Measurements from ENCODE around the gene EEIG1.

EEIG1 gene

DNA sequence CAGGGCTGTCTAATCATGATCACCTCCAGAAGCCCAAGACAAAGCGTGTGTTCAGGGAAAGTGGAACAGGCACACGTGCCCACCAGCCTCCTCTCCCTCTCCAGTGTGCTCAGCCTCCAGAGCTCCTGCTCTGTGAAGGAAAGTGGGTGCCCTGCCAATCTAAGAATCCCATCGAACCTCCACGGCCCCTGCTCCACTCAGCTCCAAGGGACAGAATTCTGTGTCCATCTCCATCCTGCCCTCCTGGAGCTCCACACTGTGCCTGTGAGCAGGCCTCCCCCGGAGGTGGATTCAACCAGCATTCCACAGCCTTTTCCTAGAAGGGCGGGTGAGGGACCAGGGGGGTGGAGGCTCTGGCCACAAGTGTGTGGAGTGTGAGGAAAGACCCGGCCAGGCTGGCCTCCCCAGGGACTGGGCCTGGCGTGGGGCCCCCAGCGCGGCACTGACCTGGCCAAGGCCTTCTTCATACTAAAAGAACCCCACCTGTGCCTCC lies 6.0 kb downstream of the EEIG1 start:
- no peak for DNase-seq (ENCODE audit: low read depth)

DNA sequence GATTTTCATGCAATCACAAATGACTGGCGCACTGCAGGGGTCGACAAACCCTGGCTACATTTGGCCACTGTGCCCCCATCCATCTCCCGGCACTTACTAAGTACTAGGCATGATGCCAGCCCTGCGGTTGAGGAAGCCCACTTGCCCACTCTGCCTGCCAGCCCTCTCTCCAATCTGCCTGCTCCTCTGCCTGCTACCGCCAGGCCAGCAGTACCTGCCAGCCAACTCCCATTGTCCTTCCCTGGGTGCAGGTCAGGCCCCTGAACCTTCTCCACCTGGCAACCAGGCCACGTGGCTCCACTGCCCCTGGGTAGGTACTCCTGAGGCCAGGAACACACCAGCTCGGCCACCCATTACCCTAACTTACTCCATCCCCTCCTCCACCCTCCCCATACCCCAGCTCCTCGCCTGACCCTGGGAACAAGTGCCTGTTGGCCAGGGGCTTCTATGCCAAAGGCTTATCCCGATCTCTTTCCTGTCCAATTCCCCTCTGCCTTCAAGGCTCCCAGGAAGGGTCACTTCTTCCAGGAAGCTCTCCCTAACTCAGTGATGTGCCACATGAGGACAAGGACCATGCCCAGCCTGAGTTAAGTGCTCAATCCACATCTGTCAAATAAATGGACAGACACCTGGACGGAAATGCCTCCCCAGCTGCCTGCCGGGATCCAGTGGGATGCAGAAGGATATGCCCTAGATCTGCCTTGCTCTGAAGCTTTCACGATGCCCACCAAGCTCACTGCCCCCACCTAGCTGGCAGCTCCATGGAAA lies 6.6 kb downstream of the EEIG1 start:
- DNase-seq (ENCODE audit: low read depth): no peak

DNA sequence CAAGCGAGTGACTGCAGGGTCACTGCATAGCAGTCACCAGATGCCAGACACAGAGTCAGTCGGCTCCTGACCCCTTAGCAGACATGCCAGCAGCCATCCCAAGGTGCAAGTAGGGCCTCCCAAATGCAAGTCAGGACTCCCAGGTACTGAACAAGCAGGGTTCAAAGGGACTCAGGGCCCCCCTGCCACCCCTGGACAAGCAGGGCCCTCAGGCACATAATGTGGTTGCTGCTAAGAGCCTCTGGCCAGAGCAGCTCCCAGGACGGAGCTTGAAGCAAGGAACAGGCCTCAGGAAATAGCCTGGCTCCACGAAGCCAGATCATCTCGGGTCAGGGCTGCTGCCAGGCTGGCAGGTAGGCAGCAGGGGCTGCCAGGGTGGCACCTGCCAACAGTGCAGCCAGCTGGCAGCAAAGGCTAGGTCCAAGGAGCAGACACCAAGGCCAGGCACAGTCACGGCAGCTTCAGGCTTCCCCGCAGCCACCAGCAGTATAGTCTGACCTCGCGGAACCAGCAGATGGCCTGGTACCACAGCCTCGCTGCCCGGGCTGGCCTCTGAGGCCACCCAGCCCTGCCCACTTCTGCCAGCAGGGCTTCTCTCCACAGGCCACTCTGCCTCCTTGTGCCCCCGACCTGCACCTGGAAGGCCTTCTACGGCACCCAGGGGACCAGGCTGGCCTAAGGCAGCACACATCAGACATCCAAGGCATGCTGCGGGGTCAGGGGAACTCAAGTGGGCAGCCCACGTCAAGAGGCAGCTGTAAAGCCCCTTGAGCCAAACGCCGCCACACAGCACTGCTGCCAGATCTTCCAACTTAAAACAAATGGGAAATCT lies 7.4 kb downstream of the EEIG1 start:
- DNase-seq (ENCODE audit: low read depth): no peak

DNA sequence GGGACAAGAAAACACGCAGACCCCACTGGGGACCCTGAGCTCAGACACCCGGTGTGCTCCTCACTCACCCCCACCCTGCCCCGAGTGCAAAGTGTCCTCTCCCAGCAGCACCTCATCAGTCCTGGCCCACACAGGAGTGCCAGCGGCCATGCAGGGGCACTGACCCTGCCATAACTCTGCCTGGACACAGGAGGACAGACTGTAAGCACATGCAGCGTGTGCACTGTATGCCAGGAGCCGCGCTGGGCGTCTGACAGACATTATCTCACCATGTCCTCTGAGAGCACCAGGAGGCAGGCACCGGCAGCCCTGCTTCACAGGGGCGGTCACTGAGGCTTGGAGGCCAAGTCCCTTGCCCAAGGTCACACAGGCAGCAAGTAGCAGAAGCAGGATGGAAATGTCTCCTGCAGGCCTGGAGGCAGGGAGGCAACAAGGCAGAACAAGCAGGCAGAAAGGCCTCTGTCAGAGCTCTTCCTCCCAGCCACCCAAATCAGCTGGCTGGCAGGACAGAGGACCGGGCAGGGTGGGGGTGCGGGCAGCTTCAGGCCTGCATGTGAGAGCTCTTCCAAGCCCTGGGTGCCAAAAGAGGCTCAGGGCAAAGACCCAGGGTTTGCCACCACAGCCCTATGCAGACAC lies 8.4 kb downstream of the EEIG1 start:
- no peak for DNase-seq (ENCODE audit: low read depth)

DNA sequence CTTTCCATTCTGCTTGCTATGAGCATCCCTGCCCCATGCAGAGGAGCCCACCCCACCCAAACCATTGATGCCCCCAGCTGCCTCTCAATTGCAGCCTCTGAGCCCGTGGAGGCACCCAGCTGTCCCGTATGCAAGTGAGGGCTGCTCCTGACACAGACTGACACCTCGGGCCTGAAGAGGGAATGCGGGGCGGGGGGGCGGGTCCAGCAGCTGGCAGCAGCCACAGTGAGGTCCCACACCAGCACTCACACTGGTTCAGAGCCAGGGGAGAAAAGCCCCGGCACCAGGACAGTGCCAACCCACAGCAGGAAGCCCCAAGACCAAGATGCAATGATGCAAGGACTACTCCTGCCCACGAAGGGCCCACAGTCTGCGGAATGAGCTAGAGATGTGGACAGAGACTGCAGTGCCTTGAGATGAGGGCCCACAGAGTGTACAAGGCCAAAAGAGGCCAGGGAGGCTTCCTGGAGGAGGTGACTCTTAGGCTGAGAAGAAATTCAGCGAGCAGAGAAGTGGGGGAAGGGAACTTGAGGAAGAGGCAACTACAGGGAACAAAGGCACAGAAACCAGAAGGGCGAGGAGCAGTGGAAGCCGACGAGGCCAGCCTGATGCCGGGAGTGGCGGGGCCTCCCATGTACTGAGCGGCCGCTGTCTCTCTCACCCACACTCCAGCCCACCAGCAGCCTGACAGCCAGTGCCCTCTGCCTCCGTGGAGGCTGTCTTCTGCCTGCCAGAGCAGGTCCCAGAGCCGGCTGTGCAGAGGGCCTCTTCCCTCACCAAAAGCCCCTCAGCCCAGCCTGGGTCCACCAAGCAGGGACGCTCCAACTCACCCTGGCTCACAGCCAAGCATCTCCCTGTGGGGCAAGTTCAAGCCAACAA lies 9.2 kb downstream of the EEIG1 start:
- DNase-seq (ENCODE audit: low read depth): no peak

DNA sequence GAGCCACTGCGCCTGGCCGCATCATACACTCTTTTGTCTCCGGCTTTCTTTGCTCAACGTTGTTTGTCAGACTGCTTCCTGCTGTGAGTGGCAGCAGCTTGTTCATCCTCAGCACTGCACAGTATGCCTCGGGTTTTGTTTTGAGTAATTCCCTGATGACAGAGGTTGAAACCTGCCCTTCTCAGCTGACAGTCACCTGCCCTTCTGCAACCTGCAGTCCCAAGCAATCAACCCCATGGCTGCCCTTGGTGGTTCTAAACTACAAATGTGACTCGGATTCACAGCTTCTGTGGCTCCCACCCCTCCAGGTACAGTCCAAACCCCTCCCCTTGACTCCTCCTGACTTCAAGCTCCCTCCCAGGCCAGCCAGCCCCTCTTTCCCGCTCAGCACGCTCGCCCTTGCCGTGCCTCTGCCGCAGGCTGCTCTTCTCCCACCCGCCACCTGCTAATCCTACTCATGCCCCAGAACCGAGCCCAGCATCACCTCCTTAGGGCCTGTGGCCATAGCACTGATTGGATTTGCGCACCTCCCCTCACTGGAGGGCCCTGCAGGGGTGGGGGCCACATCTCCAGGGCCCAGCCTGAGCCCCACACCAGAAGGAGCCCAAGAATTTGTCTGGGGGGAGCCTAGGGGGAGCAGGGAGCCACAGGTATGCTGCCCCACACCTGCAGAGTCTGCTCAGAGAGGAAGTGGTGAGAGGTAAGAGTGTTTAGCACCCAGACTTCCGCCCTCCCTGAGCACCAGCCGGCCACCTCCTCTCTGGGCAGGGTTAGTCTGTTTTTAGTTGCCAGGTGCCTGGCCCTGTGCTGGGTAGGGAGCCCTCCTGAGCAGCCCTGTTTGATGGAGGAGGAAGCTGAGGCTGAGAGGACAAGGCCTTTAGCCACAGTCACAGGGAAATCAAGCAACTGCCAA lies 10.1 kb downstream of the EEIG1 start:
- no peak for DNase-seq (ENCODE audit: low read depth)

DNA sequence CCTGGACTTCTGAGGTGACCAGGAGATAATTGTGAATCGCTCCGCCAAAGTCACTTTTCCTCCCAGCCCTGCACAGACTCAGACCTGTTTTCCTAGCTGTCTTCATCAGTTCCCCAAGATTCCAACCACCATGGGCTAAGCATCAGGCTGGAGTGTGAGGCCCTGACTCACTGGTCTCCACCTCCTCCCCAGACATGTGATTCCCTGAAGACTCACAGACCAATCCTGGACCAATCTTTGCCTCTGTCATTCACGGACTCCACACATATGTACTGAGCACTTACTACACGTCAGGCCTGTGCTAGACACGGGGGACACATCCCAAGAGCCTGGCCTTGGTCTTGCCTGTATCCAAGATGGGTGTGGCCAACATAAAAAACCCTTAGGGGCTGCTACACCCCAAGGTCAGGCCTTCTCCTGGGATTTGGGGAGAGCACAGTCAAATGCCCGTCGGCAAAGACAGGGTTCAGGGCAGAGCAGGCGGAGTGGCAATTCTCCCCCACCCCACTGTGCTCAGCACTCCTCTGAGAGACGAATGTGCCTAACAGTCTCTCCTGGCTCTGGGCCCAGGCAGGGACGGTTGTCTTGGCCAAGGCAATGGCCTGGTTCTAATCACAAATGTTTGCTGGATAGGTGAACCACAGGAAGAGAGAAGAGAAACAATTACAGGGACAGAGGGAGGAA lies 11.9 kb downstream of the EEIG1 start:
- no peak for DNase-seq (ENCODE audit: low read depth)

DNA sequence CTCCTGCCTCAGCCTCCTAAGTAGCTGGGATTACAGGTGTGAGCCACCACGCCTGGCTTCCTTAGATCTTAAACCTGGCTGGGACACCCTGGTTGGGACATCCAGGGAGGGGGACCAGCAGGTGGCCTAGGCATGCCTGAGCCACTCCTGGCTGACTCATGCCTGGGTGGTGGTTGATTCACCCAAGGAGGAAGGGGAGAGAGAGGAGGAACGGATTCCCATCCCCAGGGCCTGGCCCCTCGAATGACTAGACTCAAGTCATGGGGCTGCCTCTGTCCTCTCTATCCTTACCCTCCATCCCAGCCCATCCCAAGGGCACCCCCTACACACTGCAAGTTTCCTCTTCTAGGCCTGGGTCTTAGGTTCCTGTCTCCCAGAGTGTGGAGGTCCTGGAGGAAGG lies 12.7 kb downstream of the EEIG1 start:
- no peak for DNase-seq (ENCODE audit: low read depth)

DNA sequence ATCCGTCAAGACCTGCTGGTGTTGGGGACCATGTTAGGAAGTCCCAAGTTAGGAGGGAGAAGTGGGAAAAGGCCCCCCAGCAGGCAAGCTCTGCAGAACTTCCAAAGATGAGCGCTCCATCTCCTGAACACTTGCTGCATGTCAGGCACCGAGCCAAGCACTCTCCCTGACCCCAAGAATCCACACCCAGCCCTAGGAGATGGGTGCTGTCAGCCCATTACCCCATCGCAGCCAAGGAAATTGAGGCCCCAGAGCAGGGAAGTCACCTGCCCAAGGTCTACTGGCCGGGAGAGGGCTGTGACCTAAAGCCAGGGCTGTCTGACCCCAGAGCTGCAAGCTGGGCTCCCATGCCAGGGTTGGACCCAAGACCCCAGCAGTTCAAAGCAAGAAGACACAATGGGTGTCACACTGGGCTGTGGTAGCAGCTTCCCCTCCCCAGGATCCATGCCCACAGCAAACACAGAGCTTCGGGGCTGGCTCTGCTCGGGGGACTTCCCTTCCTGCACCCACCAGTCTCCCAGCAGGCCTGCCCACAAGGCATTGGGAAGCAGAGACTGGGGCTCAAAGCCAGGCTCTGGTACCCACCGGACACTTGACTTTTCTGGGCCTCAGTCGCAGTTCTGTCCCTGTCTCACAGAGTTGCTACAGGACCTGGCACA lies 13.5 kb downstream of the EEIG1 start:
- no peak for DNase-seq (ENCODE audit: low read depth)

DNA sequence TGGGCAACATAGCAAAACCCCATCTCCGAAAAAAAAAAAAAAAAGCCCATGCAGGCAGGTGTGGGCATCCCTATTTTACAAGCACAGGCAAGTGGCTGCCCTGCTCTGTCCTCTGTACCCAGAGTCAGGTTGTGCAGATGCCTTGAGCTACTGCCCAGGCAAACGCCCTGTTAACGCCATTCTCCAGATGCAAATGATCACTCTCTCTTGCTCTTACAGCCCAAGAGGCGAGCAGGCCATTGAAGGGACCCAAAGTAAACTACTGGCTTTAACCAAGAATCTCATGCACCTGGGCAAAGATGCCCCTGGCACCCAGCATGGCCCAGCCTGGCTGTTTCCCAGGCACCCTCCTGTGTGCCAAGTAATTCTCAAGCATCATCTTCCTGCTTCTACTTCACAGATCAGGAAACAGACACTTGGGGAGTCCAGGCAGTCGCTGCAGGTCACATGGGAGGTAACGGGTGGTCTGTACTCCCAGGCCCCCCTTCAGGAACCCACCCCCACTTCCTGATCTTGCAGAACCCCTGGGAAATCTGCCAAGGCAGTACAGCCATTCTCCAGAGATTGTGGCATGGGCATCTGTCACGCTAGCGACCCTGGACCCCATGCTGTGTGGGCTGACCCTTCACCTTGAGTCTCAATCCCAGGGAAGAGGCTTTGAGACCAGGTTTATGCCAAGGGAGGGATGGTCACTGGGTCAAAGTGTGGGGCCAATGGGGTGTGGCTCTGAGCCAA lies 14.2 kb downstream of the EEIG1 start:
- no peak for DNase-seq (ENCODE audit: low read depth)

DNA sequence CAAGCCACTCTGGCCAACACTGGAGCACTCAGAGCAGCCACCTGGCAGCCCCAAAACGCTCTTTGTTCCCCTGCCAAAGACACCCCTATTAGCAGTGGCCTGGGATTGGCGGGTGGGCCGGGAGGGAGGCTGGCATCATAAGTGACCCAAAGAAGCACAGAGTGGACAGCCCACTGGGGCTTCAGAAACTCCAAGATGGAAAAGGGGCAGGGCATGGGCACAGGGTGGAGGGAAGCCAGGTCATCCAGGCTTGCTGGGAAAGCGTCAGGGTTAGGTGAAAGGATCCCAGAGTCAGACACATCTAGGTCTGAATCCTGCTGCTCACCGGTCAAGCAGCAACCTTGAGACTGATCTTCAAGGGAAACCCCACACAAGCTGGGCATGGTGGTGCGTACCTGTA lies 14.8 kb downstream of the EEIG1 start:
- DNase-seq (ENCODE audit: low read depth): no peak

DNA sequence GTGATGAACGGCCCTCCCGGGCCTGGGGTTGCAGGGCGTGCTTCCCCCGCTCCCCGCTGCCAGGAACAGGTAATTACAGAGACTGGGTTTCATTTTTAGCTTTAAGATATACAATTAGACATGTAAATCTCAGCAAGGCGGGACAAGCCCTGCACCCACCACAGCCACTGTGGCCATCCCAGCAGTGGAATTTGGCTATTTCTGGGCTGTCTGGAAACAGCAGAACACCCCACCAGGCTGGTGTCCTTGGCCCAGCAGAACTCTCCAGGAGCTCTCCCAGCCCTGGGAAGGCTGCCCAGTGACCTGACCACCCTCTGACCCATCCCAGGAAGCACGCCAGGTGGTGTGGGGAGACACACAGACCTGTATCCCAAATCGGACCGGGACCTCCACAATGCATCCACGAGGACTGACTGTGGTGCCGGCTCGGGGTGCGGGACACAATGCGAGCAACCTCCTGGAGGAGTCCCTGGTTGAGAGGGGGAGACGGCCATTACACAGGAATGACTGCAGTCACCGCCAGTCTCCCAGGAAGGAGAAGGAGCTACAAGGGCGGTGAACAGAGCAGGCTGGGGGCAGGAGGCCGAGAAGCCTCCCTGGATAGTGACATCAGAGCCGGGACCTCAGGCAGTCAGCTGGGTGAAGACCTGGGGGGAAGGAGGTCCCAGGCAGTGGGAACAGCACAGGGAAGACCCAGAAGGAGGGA lies 17.3 kb downstream of the EEIG1 start:
- DNase-seq (ENCODE audit: low read depth): no peak

DNA sequence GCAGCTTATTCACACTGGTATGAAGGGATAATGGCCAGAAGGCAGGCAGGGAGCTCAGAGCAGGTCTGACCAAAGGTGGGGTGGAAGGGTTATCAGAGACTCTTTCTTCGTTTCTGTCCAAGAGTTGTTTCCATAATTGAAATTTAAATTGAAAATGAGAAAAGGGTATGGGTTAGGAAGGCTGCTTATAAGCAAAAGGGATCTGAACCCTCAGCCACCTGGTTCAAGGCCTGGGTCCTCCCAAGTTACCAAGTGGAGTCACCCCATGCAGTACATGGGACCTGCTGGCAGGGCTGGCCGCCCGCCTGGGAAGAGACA lies 17.8 kb downstream of the EEIG1 start:
- DNase-seq (ENCODE audit: low read depth): no peak

DNA sequence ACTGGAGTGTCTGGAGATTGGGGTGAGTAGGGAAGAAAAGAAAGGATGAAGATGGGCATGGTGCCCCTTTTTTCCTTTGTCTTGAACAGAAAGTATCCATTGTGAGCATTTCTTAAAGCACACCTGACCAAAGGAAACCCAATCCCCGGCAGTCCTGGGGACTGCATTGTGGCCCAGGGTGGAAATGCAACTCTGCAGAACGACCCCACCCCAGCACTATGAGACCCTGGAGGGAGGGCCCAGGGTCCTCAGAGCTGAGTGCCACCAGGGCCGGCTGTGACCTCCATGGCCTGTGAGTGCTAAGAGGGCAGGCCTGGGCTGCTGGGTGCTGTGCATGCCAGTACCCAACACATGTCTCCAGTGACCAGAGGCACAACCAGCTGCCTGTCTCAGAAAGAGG lies 18.5 kb downstream of the EEIG1 start:
- DNase-seq (ENCODE audit: low read depth): no peak

DNA sequence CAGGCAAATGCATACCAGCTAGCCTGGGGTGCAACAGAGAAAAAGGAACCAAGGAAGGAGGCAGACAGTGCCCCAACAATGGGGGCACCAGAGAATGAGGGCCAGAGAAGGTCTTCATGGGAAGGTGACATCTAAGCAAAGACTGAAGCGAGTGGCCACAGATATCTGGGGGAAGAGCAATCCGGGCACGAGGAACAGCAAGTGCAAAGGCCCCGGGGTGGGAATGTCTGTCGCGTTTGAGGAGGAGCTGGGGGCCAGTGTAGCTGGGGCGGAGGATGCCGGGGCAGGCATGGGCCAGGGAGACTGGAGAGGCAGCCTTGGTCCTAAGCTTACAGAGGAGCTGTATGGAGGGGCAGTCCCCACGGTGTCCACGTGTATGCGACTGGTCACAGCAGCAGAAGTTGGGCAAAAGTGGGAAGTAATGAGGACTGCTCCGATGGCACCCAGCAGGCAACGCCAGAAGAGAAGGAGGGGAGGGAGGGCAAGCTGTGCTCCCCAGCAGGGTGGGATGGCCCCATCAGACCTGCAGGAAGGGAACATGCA lies 19.1 kb downstream of the EEIG1 start:
- no peak for DNase-seq (ENCODE audit: low read depth)

DNA sequence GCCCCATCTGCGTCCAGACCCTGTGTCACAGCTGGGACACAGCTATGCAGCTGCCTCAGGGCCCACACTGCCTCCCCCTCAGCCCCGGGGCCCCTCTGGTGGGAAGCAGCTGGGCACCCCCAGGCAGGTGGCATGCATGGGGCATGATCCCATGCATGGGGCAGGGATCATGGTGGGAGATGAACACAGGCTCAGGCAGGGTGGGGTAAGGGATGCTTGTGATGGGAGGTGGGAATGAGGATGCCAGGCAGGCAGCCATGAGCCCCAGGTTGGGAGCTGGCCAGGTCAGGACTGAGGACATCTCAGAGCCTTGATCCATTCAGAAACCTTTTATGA lies 19.7 kb downstream of the EEIG1 start:
- DNase-seq (ENCODE audit: low read depth): no peak

DNA sequence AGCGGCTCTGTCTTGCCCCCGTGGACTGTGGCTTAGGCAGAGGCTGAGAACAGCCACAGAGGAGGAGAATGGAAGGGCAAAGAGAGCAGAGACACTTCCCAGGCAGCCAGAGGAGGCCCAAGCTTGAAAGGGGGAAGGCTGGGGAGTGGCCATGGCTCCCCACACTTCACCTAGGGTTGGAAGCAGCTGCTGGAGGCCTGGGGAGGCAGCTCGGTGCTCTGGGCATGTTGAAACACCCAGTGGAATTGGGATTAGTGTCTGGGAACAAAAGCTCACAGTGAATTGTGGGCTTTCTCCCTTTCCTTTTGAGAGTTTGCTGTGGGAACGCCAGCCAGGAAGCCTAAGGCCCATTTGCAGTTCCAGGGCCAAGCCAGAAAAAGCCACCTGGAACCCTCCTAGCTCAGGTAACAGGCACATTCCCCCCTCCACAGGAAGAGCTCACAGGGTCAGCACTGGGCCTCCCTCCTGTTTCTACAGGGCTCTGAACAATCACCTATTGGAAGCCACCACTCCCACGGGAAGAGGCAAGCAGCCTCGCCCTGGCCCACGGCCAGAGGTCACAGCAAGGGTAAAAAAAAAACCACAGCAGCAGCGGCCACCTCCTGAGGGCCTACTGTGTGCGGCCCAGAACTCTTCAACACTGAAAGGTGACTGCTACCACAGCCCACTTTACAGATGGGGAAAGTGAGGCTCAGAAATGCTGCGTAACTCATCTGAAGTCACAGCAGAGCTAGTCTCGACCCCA lies 20.2 kb downstream of the EEIG1 start:
- no peak for DNase-seq (ENCODE audit: low read depth)
